HG02759 (cell line): ENCODE results near the gene ANKMY1.
"Not testable (repeated sequence)": the region's sequence is repeated elsewhere in the genome, so short reads cannot be mapped to it uniquely, and the experiment has no call there.

ENCODE experiments used
- ATAC-seq: cut with Tn5 transposase; IDR thresholded peaks from one replicate; pipeline ENCODE4 v1.9.1; 2021; ENCODE audit warnings: mild to moderate bottlenecking, moderate library complexity; ENCODE audit not compliant: unreplicated experiment

Gene ANKMY1

GRCh38 chr2:240506406-240507059 lies 51.3 kb downstream of the ANKMY1 start:
- no peak for ATAC-seq

DNA sequence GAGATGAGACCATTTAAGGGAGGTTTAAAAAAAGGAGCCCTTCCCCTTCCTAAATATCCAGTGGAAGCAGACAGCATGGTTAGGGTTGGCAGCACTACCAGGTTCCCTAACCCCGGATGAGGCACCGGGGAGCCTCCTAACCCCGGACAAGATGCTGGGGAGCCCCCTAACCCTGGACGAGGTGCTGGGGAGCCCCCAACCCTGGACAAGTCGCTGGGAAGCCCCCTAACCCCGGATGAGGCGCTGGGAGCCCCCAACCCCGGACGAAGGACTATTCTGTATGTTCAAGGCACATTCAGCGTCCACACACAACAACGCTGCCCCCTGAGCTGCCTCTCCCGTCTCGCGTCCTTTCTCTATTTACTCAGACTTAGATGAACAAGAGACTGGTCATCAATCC lies 51.9 kb downstream of the ANKMY1 start:
- ATAC-seq = no peak

DNA sequence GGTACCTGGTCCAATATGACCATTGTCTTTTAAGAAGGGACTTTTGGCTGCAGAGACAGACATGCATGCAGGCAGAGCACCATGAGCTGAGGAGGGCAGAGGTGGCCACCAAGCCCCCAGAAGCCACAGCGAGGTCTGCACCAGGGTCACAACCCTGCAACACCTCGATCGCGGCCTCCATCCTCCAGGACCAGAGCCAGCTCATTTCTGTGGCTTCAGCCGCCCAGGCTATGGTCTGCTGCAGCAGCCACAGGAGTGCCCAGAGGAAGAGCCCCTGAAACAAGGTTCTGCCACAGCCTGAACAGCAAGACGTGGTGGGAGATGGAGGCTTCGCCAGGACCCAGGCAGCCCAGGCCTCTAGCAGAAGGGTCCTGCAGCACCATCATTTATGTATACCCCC lies 53.9 kb downstream of the ANKMY1 start:
- no peak for ATAC-seq

DNA sequence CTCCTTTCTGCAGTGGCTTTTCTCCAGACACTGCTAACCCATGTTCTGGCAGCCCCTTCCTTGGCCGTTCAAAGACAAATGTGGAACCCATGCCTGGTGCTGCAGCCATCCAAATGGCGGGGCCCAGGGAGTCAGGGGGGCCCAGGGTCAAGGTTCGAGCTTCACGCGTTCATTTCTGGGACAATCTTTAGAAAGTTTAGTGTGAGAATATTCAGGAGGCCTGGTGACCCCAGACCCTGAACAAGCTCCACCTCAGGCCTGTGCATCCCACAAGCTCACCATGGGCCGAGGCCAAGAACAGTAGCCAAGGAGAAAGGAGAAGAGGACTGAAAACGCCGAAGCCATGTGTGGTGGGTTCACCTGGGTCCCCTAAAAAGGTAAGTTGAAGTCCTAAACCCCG lies 54.4 kb downstream of the ANKMY1 start:
- ATAC-seq = no peak

DNA sequence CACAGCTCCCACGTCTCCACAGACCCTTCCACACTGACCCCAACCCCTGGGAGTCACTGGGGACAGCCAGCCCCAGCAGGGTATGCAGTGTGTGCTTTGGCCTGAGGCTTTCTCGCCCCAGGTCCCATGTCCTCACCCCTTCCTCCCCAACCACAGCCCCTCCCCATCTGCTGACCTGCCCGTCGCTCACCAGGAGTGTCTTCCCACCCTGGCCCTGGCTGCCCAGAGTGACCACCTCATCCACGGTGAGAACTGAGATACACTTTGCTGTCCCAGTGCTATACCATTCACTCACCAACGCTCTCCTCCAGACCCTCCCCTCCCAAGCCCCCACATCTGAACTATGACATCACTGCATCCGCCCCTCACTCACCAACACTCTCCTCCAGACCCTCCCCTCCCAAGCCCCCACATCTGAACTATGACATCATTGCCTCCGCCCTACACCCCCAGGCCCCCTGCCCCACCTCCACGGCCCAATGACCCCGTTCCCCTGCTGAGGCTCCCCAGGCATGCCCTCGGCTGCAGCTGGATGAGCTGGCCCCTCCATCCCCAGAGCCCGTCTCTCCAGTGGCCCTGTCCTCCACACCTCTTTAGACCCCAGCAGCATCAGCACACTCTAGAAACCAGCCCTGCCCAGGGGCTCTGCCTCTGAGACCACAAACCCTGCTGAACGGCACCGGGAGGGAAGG lies 55.2 kb downstream of the ANKMY1 start:
- no peak for ATAC-seq

DNA sequence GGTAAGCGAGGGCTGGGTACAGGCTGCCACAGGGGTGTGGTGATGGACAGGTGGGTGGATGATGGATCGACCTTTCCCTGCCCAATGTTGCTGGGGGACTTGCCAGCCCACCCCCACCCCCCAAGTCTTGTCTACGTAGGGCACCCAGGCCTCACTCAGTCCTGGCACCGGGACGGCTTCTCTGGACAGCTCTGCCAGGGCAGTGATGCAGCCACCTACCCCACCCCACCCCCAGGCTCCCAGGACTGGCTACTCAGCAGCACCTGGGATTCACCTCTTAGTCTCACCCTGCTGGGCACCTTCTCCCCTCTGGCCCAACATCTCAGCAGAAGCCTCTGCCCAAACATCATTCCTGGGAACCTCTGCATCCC lies 55.7 kb downstream of the ANKMY1 start:
- ATAC-seq = no peak

DNA sequence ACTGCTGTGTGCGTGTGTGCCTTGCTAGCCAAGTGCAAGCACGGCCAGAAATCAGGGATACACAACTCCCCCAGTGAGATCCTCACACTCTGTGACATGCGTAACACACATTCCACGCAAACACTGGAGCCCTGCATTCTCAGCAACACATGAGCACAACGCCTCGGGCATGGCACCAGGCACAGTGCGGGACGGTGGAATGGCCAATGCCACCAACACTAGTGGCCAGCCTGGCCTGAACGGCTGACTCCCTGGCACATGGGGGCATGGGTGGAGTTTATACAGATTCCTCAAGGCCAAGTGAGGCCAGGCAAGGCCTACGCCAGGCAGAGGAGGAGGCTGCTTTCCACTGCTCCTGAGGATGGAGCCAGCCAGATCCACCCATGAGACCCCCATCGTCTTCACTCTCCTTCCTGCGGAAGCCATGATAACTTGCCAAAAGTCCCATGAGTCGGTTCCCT lies 56.2 kb downstream of the ANKMY1 start:
- ATAC-seq = no peak

GRCh38 chr2:240500561-240501423 lies 57.0 kb downstream of the ANKMY1 start:
- no peak for ATAC-seq

DNA sequence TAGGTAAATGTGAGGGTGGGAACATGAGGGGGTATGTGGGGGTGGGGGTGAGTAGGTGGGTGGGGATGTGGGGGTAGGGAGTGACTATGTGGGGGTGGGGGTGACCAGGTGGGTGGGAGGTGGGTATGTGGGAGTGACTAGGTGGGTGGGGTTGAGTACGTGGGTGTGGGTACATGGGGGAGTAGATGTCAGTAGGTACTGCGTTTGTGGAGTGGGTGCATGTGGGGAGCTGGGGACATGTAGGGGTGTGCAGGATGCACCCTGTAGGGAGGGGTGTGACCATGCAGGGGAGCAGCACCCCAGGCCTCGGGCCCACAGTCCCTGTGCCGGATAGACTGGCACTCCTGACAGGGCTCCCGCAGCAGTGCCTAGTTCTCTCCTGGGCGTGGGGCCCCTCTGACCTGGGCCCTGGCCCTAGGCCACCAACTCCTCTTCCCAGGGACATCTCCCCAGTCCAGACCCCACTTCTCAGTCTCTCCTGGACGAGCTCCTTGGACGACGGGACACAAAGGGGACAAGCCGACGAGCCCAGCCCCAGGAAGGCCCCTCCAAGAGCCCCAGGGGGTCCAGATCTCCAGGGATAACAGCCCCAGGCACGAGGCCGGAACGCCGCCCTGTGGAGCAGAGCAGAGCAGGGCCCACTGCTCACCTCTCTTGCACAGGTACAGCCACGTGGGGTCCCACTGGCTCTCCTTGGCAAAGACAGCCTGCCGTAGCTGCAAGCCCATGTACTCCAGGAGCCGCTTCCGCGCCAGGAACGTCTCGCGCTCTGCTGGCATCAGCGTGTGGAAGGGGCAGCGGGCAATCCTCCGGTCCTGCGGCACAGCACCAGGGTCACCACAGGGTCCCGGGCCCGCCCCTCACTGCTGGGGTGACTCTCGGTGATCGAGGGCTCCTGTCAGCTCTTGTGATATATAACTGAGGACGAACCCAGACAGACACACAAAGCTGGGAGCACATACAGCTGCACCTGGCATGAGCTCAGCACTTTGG lies 58.2 kb downstream of the ANKMY1 start:
- ATAC-seq = no peak

DNA sequence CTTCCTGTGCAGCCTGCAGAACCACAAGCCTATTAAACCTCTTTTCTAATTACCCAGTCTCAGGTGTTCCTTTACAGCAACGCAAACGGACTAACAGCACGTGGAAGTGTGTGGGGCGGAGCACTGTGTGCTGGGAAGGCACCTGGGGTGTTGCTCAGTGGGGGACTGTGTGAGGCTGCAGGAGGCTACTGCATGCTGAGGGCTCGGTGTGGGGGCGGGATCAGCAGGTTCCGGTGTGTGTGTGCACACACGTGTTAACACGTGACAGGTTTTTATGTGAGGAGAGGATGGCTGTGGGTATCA lies 58.9 kb downstream of the ANKMY1 start:
- no peak for ATAC-seq

GRCh38 chr2:240498171-240498957 lies 59.4 kb downstream of the ANKMY1 start:
- no peak for ATAC-seq

DNA sequence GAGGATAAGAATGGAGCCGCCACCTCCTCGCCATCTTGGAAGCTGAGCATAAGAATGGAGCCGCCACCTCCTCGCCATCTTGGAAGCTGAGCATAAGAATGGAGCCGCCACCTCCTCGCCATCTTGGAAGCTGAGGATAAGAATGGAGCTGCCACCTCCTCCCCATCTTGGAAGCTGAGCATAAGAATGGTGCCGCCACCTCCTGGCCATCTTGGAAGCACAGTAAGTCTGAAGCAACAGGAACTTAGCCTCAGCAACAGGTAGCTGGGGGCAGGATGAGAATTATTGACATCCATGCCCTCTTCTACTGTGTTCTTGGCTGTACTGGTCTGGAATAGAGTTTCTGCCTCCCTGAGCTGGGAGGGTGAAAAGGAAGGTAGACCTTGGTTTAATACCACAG lies 60.7 kb downstream of the ANKMY1 start:
- ATAC-seq = not testable (repeated sequence)

GRCh38 chr2:240494942-240495341 lies 62.8 kb downstream of the ANKMY1 start:
- not testable (repeated sequence) for ATAC-seq

GRCh38 chr2:240494194-240494793 lies 63.5 kb downstream of the ANKMY1 start:
- no peak for ATAC-seq

DNA sequence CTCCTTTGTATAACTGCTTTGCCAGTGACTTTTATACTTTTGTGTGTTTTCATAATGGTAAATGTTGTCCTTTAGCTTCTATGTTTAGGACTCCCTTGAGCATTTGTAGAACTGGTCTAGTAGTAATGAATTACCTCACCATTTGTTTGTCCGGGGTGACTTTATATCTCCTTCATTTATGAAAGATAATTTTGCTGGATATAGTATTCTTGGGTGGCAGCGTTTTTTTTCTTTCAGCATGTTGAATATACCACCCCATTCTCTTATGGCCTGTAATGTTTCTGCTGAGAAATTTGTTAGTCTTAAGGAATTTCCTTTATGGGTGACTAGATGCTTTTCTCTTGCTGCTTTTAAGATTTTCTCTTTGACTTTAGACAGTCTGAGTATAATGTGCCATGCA lies 66.3 kb downstream of the ANKMY1 start:
- no peak for ATAC-seq

DNA sequence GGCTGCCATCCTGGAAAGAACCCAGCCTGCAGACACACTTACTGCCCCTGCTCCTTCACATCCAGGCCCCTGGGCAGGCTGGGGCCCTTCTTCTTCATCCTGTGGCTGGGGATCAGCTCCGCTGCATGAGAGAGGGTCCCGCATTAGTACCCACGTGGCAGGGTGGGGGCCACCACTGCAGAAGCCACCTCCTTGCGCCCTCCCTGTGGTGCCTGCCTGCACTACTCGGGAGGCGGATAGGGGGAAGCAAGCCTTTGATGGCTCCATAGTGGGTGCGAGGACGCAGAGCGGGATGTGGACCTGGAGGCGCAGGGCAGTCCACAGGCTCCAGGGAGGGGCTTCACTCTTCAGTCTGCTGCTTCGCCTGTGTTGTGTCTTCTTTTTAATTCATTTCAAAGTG lies 75.6 kb downstream of the ANKMY1 start:
- ATAC-seq = no peak

DNA sequence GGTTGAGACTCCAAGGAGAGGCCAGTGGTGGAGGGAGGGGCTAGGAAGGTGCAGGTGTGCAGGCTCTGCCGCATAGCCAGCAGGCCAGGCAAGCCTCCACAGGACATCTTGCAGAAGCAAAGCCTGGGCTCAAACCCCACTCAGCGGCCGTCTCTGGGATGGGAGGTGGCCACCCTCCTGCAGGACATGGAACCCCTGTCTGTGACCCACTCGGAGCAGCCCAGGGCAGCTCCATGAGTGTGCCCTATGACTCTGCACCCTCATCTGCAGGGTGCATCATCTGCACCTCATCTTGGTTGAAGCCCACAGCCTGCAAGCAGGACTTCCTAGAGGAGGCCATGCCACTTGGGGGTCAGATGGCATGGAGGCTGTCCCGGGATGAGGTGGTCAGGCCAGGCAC lies 76.1 kb downstream of the ANKMY1 start:
- no peak for ATAC-seq

- ATAC-seq = no peak
These were observed 76.8 kb downstream of the ANKMY1 start for GRCh38 chr2:240480834-240481623.

DNA sequence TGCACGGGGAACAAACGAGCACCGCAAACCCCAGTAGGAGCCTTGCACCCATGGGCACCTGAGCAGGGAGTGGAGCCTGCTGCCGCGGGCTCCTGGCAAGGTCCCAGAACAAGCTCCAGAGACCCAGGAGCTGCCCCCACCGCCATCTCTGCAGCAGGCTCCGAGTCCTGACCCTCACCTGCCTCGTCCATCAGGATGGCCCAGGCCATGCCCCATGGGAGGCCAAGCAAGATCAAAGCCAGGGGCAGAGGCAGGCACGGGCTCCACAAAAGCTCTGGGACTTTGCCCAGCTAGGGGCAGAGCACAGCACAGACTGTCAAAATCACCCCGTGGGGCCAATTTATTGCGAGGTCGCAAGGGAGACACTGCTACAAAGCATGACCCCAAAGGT lies 78.7 kb downstream of the ANKMY1 start:
- no peak for ATAC-seq
